LHCN-M2 (cell line): ENCODE data around the gene ACBD6. TPM values are rescaled to one million over a fixed set of nuclear protein-coding genes. Genes with fewer than 3 reads are reported as not detected.
"Not testable (repeated sequence)": the region's sequence is repeated elsewhere in the genome, so short reads cannot be mapped to it uniquely, and the experiment has no call there.

Experiments
- DNase-seq: peaks from one replicate; pipeline ENCODE4 v3.0.0-alpha.2; 2012; ENCODE audit warnings: low read depth
- polyA plus RNA-seq: library from polyadenylated mRNA; unstranded; fragments of >200 nt; gene quantifications from one replicate; pipeline ENCODE4 v1.2.1, GENCODE V29; 2012; ENCODE audit warnings: missing spikeins
- total RNA-seq: library from RNA; depleted of rRNA; stranded (reverse); fragments of >200 nt; gene quantifications from 2 replicates; pipeline ENCODE4 v1.2.3, GENCODE V29; 2014; rRNA removed

The ACBD6 gene
- total RNA-seq = 55.2 and 57.2 TPM in 2 replicates
- 56.5 TPM for polyA plus RNA-seq

GRCh38 chr1:180502361-180503279 is at the start of gene ACBD6:
Gene ACBD6, minus strand, starts transcription at chr1:180502577. Its CDS starts 311 bp downstream, at chr1:180502266.
- peak; percentile 88 for DNase-seq

DNA sequence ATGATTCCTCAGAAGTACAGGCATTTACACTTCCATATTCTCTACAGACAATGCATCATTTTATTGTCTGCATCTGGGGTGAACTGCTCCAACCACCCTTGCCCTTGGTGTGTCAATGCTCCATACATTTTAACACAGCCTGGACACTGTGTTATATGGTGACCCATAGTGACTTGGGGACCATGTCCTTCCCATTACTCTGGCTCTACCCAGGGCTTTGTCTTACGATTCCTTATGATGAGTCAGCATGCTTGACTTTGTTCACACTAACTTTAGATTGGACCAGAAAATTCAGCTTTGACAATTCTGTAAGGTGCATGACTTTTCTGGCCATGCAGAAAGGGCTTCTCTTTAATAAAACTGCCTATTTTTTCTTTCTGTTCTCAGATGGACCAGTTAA is 49.6 kb upstream of the ACBD6 start:
- no peak for DNase-seq

GRCh38 chr1:180550241-180550640 is 47.9 kb upstream of the ACBD6 start:
- no peak for DNase-seq

- not testable (repeated sequence) for DNase-seq
Measured at GRCh38 chr1:180549770-180550169, 47.4 kb upstream of the ACBD6 start.

GRCh38 chr1:180548686-180549317 is 46.4 kb upstream of the ACBD6 start:
- DNase-seq = no peak

- DNase-seq = no peak
Measured at GRCh38 chr1:180545991-180546390, 43.6 kb upstream of the ACBD6 start.

- DNase-seq = no peak
Measured at GRCh38 chr1:180544050-180544449, 41.7 kb upstream of the ACBD6 start.

- DNase-seq = peak; percentile 37
Measured at GRCh38 chr1:180542838-180543145, 40.4 kb upstream of the ACBD6 start.

DNA sequence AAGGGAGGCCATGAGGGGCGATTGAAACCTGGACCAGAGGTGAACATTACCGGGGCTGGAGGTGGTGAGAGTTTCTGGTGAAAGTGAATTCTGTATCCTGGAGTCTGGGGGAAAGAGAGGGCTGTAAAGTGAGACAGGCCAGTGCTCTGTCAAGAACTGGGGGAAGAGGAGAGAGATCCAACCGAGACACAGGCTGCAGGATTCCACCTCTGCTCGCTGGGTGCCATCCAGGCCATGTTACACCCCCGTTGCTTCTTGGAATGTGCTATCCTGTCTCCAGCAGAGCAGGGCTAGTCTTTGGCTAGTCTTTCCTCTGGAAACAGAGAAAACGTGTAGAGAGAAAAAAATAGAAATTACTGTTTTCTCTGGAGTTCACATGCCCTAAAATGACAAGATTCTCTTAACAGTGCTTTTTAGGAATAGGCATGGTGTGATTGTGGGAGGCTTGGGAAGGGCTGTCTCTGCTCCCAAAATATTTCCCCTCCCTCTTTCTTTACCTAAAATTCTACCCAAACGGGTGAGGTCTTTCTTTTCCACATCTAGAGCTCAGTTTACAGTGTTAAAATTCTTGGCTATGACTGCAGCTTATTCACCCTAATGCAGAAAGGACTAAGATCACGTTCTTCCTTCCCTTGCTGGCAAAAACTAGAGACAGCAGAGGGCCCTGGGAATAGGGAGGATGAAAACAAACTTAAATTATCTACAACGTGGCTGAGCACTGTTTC is 39.9 kb upstream of the ACBD6 start:
- DNase-seq = no peak

DNA sequence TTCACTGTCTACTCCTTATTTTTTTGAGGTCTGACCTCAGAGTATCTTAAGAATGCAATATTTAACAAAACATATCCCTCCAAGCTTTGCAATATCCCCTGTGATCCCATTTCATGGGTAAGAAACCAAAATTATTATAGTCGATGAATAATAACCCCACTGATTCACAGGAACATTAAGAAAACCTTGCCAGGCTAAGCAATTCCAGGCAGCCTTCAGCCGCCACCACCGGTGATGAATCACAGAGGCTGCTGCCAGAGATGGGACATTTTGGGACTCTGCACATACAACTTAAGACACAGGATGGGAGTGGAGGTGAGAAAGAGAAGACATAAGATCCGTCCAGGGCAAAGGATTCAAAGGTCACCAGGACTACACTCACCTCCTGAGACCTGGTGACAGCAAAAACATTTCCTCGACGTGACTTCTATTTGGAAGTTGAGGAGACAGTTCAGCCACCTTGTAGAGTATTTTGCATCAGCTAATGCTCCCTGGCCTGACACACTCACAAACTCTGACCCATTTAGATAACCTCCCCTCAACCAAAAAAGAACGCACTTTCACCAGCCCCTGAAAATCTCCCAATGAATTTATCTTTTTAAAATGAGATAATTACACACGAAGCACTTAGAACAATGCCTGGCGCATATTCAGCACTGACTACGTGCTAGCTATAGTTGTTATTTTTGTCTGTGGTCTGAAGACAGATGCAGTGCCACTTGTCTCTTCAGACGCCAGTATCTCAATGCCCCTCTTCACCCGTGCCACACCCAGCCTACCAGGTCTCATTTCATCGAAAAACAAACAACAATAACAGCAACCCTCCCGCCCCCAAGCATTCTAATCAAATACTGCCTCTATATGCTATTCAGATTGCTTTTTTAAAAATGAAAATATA is 38.6 kb upstream of the ACBD6 start:
- peak; percentile 57 for DNase-seq

GRCh38 chr1:180539136-180539535 is 36.8 kb upstream of the ACBD6 start:
- no peak for DNase-seq

DNA sequence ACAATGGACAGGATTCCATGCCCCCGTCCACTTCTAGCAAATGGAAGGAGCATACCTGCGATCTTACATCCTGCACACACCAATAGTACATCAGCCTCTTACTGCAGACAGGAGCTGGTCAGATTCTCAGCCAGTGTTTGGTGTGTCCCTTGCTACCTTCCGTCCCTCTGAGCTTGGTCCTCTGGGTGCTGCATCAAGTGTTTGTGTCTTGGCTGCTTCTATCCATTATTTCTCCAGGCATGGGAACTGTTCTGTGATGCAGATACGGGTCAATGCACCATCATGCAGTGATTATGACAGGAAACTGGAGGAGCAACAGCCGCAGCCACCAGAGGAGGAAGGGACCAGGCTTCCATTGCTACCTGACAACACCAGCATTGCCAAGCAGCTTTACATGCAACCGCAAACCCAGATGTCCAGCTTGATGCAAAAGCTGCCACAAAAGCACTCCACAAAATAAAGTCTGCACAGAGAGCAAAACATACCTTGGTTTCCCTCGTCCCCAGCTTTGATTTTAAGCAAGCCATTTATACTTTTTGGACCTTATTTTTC is 34.5 kb upstream of the ACBD6 start:
- no peak for DNase-seq

DNA sequence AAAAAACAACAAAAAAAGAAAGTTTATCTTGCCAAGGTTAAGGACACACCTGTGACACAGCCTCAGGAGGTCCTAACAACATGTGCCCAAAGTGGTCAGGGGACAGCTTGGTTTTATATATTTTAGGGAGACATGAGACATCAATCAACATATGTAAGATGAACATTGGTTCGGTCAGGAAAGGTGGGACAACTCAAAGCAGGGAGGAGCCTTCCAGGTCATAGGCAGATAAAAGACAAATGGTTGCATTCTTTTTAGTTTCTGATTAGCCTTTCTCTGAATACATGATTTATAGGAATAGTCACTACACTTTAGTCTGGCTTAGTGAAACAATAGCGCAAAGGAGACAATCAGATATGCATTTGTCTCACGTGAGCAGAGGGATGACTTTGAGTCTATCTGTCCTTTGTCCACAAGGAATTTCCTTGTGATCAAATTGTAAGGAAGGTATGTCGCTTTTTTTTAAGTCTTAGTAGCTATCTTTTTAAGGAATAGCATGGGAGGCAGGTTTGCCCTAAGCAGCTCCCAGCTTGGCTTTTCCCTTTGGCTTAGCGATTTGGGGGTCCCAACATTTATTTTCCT is 33.1 kb upstream of the ACBD6 start:
- no peak for DNase-seq

- DNase-seq = no peak
Measured at GRCh38 chr1:180534214-180534613, 31.8 kb upstream of the ACBD6 start.

DNA sequence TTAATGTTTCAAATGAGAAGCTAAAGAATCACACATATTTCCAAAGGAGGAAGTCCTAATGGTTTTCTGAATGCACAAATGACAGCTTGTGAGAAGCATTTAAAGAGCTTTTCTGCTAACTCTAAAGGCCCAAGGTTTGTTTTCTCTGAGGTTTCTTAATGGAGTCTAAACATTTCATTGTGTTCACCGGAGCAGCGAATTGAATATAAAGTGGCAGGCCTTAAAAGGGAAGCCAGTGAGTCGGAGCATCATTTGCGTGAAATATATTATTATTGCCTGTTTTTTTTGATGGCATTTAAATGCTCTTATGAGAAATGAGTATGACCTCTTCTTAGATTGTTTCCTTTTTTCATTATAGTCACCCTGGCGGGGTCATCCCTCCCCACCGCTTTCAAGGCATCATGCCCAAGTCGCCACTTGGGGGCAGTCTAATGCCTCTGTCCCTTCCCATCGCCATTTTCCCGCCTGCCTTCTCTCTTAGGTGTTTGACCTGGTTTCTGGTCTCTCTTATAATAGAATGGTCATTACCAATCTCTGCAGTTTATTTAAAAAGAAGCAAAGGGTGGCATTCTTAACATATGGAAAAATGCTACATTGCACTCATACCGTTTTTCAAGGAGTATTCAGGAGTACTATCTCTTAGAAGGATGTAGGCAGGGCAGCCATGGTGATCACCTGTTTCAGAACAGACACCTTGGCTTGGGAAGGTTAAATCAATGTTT is 31.1 kb upstream of the ACBD6 start:
- DNase-seq = peak; percentile 55

- no peak for DNase-seq
Measured at GRCh38 chr1:180532854-180533253, 30.5 kb upstream of the ACBD6 start.

DNA sequence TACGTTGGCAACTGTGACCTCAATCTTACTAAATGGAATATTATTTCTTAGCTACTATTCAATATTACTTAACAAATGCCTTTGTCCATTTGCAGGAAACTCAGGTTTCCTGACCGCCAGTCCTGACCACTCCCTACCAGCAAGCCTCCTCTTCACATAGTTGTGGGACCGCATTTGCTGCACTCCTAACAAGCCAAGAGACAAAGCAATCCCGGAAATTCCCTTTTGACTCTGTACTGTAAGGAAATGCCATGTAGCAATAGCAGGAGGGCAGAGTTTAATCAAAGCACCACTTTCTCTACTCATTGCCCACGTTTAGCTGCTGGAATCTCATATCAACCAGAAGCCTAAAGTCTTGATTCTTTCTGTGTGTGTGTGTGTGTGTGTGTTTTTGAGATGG is 28.1 kb upstream of the ACBD6 start:
- DNase-seq = peak; percentile 84

- DNase-seq = peak; percentile 48
Measured at GRCh38 chr1:180528868-180529470, 26.6 kb upstream of the ACBD6 start.

- peak; percentile 59 for DNase-seq
Measured at GRCh38 chr1:180527101-180527669, 24.8 kb upstream of the ACBD6 start.
